ENCODE data around the gene ZNF324B.
"Not testable (repeated sequence)": the region's sequence is repeated elsewhere in the genome, so short reads cannot be mapped to it uniquely, and the experiment has no call there.

Gene ZNF324B

GRCh38 chr19:58466089-58466759 is 14.8 kb downstream of the ZNF324B start:
- Histone ChIP-seq H3K4me1 (peaks cover 0 to 25% (median 16%) of the 10 kb centered on the region in 4 donors), H3K36me3 (peaks cover 0 to 22% (median 20%) of the 10 kb centered on the region in 3 donors), H3K9me3 (no peaks in the 10 kb centered on the region), H3K27ac (peak overlapping the region in 1 of 2 donors; percentile 79), H3K4me3 (peak overlapping the region; percentile 75 to 92), H3K27me3 (no peaks in the 10 kb centered on the region)
- TF ChIP-seq CTCF (IDR thresholded peaks at IDR 0.05), result no peak
- DNase-seq, result no peak
- intact Hi-C loops (cut with DNase I; ENCODE audit: low total_unique reads), result no loop called here

- Histone ChIP-seq H3K27me3 (no peaks in the 10 kb centered on the region), H3K9me3 (no peaks in the 10 kb centered on the region), H3K36me3 (peaks cover 5 to 29% (median 24%) of the 10 kb centered on the region in 3 donors), H3K4me1 (peaks cover 0 to 25% (median 16%) of the 10 kb centered on the region in 4 donors), H3K27ac (peak within 1 kb of the TSS; percentile 79 to 81), H3K4me3 (peak within 1 kb of the TSS; percentile 75 to 92)
- intact Hi-C loops (cut with DNase I; ENCODE audit: low total_unique reads), result no loop called here
- TF ChIP-seq CTCF (IDR thresholded peaks at IDR 0.05), result no peak
- peak; percentile 98 for DNase-seq
Measured at GRCh38 chr19:58466760-58467589, 15.6 kb downstream of the ZNF324B start, which contains the start of gene ZNF324. TSS of gene ZNF324 (plus strand) at chr19:58467080. CDS start at chr19:58469186, 2,106 bp downstream.

- Histone ChIP-seq H3K27me3 (no peaks in the 10 kb centered on the region), H3K4me3 (peak overlapping the region; percentile 75 to 92), H3K36me3 (peaks cover 10 to 43% (median 35%) of the 10 kb centered on the region in 3 donors), H3K9me3 (no peaks in the 10 kb centered on the region), H3K4me1 (peaks cover 0 to 25% (median 16%) of the 10 kb centered on the region in 4 donors), H3K27ac (no peak overlapping the region)
- TF ChIP-seq CTCF (IDR thresholded peaks at IDR 0.05), result no peak
- DNase-seq, result no peak
- intact Hi-C loops (cut with DNase I; ENCODE audit: low total_unique reads), result no loop called here
Measured at GRCh38 chr19:58468216-58468839, 16.9 kb downstream of the ZNF324B start.

- H3K36me3 ChIP-seq, result peaks cover 10 to 48% (median 35%) of the 10 kb centered on the region in 3 donors
- H3K27ac ChIP-seq, result no peak overlapping the region
- peaks cover 0 to 25% (median 16%) of the 10 kb centered on the region in 4 donors for H3K4me1 ChIP-seq
- H3K9me3 ChIP-seq, result no peaks in the 10 kb centered on the region
- TF ChIP-seq CTCF (IDR thresholded peaks at IDR 0.05), result no peak
- H3K27me3 ChIP-seq, result no peaks in the 10 kb centered on the region
- no peak overlapping the region for H3K4me3 ChIP-seq
- no peak for DNase-seq
- intact Hi-C loops (cut with DNase I; ENCODE audit: low total_unique reads), result no loop called here
Measured at GRCh38 chr19:58469241-58470013, 18.0 kb downstream of the ZNF324B start.

- H3K4me3 ChIP-seq; H3K9me3 ChIP-seq; H3K27me3 ChIP-seq; intact Hi-C loops (cut with DNase I; ENCODE audit: low total_unique reads); H3K27ac ChIP-seq; DNase-seq: not testable (repeated sequence)
- Histone ChIP-seq H3K36me3 (peaks cover 10 to 48% (median 35%) of the 10 kb centered on the region in 3 donors), H3K4me1 (peaks cover 0 to 32% (median 24%) of the 10 kb centered on the region in 4 donors)
Measured at GRCh38 chr19:58470837-58471543, 19.6 kb downstream of the ZNF324B start.

Data from tibial artery (tissue), 4 donors.